Stomach smooth muscle (tissue), 2 donors: ENCODE results near the gene ADGRL3.

ENCODE experiments used
- H3K27ac ChIP-seq: one replicate; pipeline ENCODE4 v1.7.0; 2013; ENCODE audit warnings: mild to moderate bottlenecking, low read length, inconsistent platforms
- H3K27me3 ChIP-seq, 2 donors: one replicate each; pipeline ENCODE4 v1.7.0; 2013; ENCODE audit warnings: low read length in 2 of 2; ENCODE audit not compliant: insufficient read depth in 2 of 2, control insufficient read depth in 1 of 2
- H3K36me3 ChIP-seq, 2 donors: one replicate each; pipeline ENCODE4 v1.7.0; 2013; ENCODE audit warnings: low read length in 2 of 2; ENCODE audit not compliant: control insufficient read depth in 2 of 2, insufficient read depth in 2 of 2
- H3K4me1 ChIP-seq: one replicate; pipeline ENCODE4 v1.7.0; 2013; ENCODE audit warnings: low read length; ENCODE audit not compliant: control insufficient read depth, insufficient read depth
- H3K4me3 ChIP-seq, 2 donors: one replicate each; pipeline ENCODE4 v1.7.0; 2013; ENCODE audit warnings: low read length in 2 of 2
- H3K9ac ChIP-seq, 2 donors: one replicate each; pipeline ENCODE4 v1.7.0; 2013; ENCODE audit warnings: low read length in 2 of 2, mild to moderate bottlenecking in 1 of 2
- H3K9me3 ChIP-seq, 2 donors: one replicate each; pipeline ENCODE4 v1.7.0; 2013; ENCODE audit warnings: low read length in 2 of 2; ENCODE audit not compliant: control insufficient read depth in 2 of 2
- donor health status: healthy.
- donor health status: Pancreatic carcinoma.

The ADGRL3 gene

DNA sequence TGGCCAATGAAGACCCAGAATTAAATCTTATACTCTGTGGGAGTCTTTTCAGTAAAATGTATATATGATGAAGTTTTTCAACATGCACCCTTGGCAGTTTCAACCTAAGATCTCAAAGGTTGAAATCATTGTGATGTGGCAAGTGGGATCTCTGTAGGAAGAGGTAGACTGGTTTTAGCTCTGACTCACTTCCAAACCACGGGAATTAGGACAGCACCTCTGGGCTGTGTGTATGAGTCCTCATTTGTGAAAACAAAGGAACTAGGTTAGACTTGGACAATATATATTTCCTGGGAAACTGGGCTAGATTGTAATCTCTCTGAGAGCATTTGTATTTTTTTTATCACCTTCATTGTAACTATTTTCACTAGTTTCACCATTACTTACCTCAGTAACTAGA, 333.0 kb downstream of the ADGRL3 start:
- Histone ChIP-seq H3K4me1 (no peaks in the 10 kb centered on the region), H3K27ac (no peak overlapping the region), H3K36me3 (no peaks in the 10 kb centered on the region), H3K9me3 (no peaks in the 10 kb centered on the region), H3K27me3 (no peaks in the 10 kb centered on the region), H3K4me3 (no peak overlapping the region), H3K9ac (no peak overlapping the region)

DNA sequence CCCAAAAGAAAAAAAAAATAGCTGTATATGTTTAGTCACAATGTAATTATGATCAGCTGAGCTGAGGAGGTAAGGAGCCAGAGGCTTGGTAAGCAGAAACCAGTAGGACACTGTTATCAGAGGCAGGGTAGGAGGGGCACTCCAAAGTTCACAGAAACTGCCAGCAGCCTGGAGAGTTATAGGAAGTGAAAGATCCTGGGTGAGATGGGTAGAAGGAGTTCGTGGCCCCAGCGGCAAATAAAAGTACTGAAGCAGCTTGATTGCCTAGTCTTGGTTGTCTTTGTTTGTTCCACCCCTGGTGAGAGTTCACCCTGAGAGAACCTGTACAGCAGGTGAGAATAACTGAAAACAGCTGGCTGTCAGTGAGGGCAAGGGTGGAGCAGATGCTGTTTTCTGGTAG, 340.8 kb downstream of the ADGRL3 start:
- no peak overlapping the region for H3K27ac ChIP-seq
- H3K36me3 ChIP-seq, result no peaks in the 10 kb centered on the region
- no peaks in the 10 kb centered on the region for H3K27me3 ChIP-seq
- no peak overlapping the region for H3K4me3 ChIP-seq
- H3K4me1 ChIP-seq, result no peaks in the 10 kb centered on the region
- H3K9me3 ChIP-seq, result no peaks in the 10 kb centered on the region
- no peak overlapping the region for H3K9ac ChIP-seq

DNA sequence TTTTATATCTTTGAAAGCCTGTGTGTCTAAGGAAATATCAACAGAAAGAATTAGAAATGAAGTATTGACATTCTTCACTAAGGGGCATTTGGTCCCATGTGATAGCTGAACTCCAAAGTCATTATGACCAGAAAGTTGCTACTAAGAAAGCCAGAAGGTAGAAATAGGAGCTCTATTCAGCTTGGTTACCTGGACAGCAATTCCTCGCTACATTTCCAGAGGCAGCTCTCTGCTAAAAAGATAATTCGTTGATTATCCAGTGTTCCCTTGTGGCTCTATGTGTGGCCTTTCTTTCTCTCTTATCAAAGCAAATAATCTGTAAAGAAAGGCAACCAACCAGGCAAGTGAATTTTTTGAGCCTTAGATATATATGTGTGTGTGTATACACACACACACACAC, 341.3 kb downstream of the ADGRL3 start:
- Histone ChIP-seq H3K4me1 (no peaks in the 10 kb centered on the region), H3K36me3 (no peaks in the 10 kb centered on the region), H3K9ac (no peak overlapping the region), H3K4me3 (no peak overlapping the region), H3K9me3 (no peaks in the 10 kb centered on the region), H3K27me3 (no peaks in the 10 kb centered on the region), H3K27ac (no peak overlapping the region)

DNA sequence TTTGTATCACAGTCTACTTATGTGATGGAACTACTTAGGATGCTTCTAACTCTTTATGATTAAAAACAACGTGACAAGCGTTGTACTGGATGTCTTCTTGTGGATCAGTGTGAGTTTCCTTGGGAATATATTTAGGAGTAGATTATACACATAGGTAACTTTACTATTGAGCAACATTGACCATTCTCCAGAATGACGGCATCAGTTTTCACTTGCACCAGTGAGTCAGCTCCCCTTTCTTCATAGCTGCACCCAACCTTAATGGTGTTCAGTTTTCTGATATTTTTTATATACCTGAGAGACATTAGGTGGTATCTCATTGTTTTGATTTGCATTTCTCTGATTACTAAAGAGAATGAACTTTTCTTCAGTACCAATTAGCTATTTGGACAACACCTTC, 343.9 kb downstream of the ADGRL3 start:
- no peaks in the 10 kb centered on the region for H3K27me3 ChIP-seq
- no peak overlapping the region for H3K4me3 ChIP-seq
- no peak overlapping the region for H3K27ac ChIP-seq
- no peak overlapping the region for H3K9ac ChIP-seq
- no peaks in the 10 kb centered on the region for H3K9me3 ChIP-seq
- H3K36me3 ChIP-seq, result no peaks in the 10 kb centered on the region
- no peaks in the 10 kb centered on the region for H3K4me1 ChIP-seq

DNA sequence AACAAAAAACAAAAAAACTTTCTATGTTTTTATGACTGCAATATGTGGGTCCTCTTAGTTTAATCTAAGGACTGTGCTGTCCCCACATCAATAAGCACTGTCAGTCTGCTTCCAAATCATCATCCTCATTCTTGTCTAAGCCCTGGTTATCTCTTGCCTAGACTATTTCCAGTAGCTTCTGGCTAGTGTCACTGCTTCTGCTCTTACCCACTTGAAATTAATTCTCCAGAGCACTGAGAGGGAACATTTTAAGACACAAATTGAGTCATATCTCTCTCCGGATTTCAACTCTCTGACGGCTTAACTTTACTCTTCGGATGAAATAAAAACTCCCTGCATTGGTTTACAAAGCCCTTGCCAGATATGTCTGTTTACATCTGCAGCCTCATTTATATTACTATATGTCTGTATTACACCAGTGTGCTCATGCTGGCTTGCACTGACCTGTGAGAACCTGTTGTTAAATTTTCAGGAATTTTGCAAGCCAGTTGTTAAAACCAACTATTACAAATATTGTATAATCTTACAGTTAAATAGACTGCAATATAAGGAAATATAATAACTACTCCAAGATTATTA, 345.9 kb downstream of the ADGRL3 start:
- Histone ChIP-seq H3K27me3 (no peaks in the 10 kb centered on the region), H3K9ac (no peak overlapping the region), H3K4me1 (no peaks in the 10 kb centered on the region), H3K9me3 (no peaks in the 10 kb centered on the region), H3K36me3 (no peaks in the 10 kb centered on the region), H3K4me3 (no peak overlapping the region), H3K27ac (no peak overlapping the region)

DNA sequence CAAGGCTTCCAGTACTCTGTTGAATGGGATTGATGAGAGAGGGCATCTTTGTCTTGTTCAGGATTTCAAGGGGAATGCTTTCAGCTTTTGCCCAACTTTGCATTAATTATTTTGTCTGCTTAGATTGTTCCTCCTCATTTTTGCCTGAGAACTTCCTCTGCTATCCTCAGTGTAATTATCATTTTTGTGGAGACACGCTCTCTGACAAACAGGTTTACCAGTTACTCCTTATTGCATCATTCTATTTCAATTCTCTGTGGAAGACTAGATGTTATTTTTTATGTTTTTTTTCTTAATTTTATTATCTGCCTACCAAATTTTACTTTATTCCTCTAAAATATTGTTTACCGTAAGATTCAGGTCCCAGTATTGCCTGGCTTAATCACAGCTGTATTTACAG, 349.2 kb downstream of the ADGRL3 start:
- Histone ChIP-seq H3K27ac (no peak overlapping the region), H3K9ac (no peak overlapping the region), H3K9me3 (no peaks in the 10 kb centered on the region), H3K36me3 (no peaks in the 10 kb centered on the region), H3K27me3 (no peaks in the 10 kb centered on the region), H3K4me1 (no peaks in the 10 kb centered on the region), H3K4me3 (no peak overlapping the region)

DNA sequence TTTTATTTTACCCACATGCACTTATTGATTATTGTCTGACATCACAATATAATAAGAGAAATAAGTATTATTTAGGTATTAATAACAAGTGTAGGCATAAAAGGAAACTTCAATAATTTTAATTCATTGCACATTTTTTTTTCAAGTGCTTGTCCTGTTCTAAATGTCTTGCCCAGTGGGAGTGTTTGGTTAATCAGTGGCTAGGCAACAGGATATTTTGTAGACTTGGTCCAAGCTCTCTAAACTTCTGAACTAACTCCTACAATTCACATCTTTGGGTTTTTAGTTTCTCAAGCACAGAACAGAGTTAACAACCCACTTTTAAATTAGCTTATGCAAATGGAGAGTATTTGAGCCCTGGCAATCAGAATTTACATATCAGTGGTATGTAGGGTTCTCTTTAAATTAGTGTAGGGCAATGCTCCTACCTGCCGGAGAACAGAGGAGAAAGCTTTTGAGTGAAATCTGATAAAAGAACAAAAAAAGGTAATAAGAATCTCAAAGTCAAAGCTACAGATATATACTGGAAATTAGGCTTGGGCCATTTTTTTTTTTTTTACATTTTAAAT, 353.5 kb downstream of the ADGRL3 start:
- Histone ChIP-seq H3K4me1 (no peaks in the 10 kb centered on the region), H3K27me3 (no peaks in the 10 kb centered on the region), H3K9ac (no peak overlapping the region), H3K27ac (no peak overlapping the region), H3K36me3 (no peaks in the 10 kb centered on the region), H3K4me3 (no peak overlapping the region), H3K9me3 (no peaks in the 10 kb centered on the region)

DNA sequence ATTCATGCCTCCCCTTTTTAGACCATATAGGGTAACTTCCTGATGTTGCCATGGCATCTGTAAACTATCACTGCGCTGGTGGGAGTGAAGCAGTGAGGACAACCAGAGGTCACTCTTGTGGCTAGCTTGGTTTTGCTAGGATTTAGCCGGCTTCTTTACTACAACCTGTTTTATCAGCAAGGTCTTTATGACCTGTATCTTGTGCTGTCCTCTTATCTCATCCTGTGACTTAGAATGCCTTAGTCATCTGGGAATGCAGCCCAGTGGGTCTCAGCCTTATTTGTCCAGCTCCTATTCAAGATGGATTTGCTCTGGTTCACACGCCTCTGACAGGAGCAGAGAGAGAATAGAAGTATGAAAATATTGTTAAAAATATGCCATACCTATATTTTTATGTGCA, 355.7 kb downstream of the ADGRL3 start:
- H3K9me3 ChIP-seq, result no peaks in the 10 kb centered on the region
- no peak overlapping the region for H3K27ac ChIP-seq
- H3K4me1 ChIP-seq, result no peaks in the 10 kb centered on the region
- H3K27me3 ChIP-seq, result no peaks in the 10 kb centered on the region
- no peaks in the 10 kb centered on the region for H3K36me3 ChIP-seq
- H3K9ac ChIP-seq, result no peak overlapping the region
- H3K4me3 ChIP-seq, result no peak overlapping the region

DNA sequence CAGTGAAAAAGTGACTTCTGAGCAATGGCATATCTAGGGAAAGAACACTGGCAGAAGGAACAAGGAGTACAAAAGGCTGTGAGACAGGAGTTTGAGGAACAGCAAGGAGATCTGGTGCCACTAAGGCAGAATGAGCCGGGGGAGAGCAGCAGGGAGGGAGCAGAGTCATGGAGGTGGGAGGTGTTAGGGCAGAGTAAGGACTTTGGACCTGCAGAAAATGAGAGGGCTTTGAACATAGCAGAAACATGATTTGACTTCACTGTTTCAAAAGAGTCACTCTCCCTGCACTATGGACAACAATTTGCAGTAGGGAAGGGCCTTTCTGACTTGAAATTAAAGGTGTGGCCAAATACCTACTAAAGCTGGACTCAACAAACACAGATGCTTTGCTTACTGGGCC, 356.2 kb downstream of the ADGRL3 start:
- H3K27ac ChIP-seq, result no peak overlapping the region
- H3K4me3 ChIP-seq, result no peak overlapping the region
- H3K9ac ChIP-seq, result no peak overlapping the region
- H3K27me3 ChIP-seq, result no peaks in the 10 kb centered on the region
- H3K36me3 ChIP-seq, result no peaks in the 10 kb centered on the region
- H3K4me1 ChIP-seq, result no peaks in the 10 kb centered on the region
- no peaks in the 10 kb centered on the region for H3K9me3 ChIP-seq

DNA sequence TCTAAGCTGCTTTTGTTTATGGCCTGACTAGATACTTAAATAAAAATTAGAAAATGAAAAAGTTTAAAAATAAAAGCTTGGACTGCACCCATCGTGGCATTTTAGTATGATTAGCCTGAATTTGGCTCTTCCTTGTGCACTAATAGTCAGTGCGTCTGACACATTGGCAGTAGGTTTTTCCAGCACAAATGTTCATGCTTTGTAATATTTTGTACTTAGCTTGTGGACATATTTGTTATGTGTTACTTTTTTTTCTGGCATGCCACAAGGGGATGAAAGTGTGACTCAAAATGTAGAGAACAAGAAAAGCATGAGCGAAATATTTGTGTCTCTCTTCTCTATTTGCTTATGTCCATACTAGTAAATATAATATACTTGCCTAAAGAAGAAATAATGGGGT, 359.3 kb downstream of the ADGRL3 start:
- H3K36me3 ChIP-seq, result no peaks in the 10 kb centered on the region
- no peak overlapping the region for H3K4me3 ChIP-seq
- H3K9me3 ChIP-seq, result no peaks in the 10 kb centered on the region
- H3K9ac ChIP-seq, result no peak overlapping the region
- H3K27me3 ChIP-seq, result no peaks in the 10 kb centered on the region
- H3K4me1 ChIP-seq, result no peaks in the 10 kb centered on the region
- H3K27ac ChIP-seq, result no peak overlapping the region

DNA sequence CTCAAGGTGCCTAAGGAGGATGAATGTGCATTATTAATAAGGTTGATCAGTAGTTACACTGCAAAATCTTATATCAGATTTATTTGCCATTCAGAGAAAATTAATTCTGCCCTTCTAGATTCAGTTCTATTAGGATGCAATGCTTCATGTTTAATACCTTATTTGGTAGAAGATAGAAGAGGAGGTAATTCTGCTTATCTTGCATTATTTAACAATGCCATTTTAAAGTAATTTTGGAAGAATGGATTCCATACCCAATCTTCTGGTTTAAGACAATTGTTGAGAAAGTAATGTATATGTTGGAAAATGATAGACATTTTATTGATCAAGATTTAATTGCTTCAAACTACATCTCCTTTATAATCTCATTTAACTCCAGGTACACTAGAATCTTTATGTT, 360.9 kb downstream of the ADGRL3 start:
- no peak overlapping the region for H3K4me3 ChIP-seq

More for the DNA sequence above, 360.9 kb downstream of the ADGRL3 start:
- Histone ChIP-seq H3K9me3 (no peaks in the 10 kb centered on the region), H3K9ac (no peak overlapping the region), H3K27me3 (no peaks in the 10 kb centered on the region), H3K36me3 (no peaks in the 10 kb centered on the region), H3K27ac (no peak overlapping the region), H3K4me1 (no peaks in the 10 kb centered on the region)
